IMR-90 (cell line): ENCODE data around the gene LYPD3. TPM values are rescaled to one million over a fixed set of nuclear protein-coding genes. Genes with fewer than 3 reads are reported as not detected.

Experiments
- ATAC-seq: fragments of 200-7000 bp; cut with Tn5 transposase; 2 replicates; pipeline ENCODE4 v1.9.1; 2020; ENCODE audit warnings: low read depth, mild to moderate bottlenecking, moderate library complexity
- BruUV-seq: library from RNA; stranded (reverse); fragments of 400-500 nt; replicated peaks from 2 replicates; lab custom pipeline; 2021; lab: Mats Ljungman, UMichigan
- CTCF ChIA-PET: fragments of 300-600 bp; formaldehyde crosslinking; extraction: SDS; loops from one replicate; lab custom pipeline; 2021; ENCODE audit warnings: antibody characterized with exemption; lab: Yijun Ruan, JAX
- POLR2A ChIA-PET: fragments of 300-600 bp; sonication (Branson Sonifier 250); formaldehyde crosslinking; loops from one replicate; lab custom pipeline; 2022; ENCODE audit warnings: antibody characterized with exemption; ENCODE audit not compliant: unreplicated experiment; lab: Charles Lee
- DNase-seq: peaks from one replicate; pipeline ENCODE4 v3.0.0; 2013
- H2AFZ ChIP-seq: replicated peaks from 2 replicates; pipeline ENCODE3; 2013; ENCODE audit warnings: low read length, mild to moderate bottlenecking; ENCODE audit not compliant: poor library complexity
- H2AK5ac ChIP-seq: 2 replicates; pipeline ENCODE4 v1.6.1; 2013; ENCODE audit warnings: low read depth, low read length, inconsistent platforms
- H2AK9ac ChIP-seq: replicated peaks from 2 replicates; pipeline ENCODE3; 2013; ENCODE audit warnings: mild to moderate bottlenecking, low read depth, low read length, moderate library complexity; ENCODE audit not compliant: poor library complexity
- H2BK120ac ChIP-seq: 2 replicates; pipeline ENCODE4 v1.6.1; 2013; ENCODE audit warnings: low read depth, low read length, inconsistent platforms
- H2BK15ac ChIP-seq: 3 replicates; pipeline ENCODE4 v1.6.1; 2013; ENCODE audit warnings: low read depth, low read length, inconsistent platforms
- H2BK20ac ChIP-seq: 2 replicates; pipeline ENCODE4 v1.6.1; 2013; ENCODE audit warnings: low read depth, mild to moderate bottlenecking, inconsistent platforms, low read length, moderate library complexity
- H2BK5ac ChIP-seq: 2 replicates; pipeline ENCODE4 v1.6.1; 2013; ENCODE audit warnings: mild to moderate bottlenecking, low read depth, low read length, inconsistent platforms; ENCODE audit not compliant: poor library complexity, severe bottlenecking
- H3K14ac ChIP-seq: replicated peaks from 2 replicates; pipeline ENCODE4 v1.6.1; 2013; ENCODE audit warnings: low read depth, low read length, inconsistent platforms
- H3K18ac ChIP-seq: 2 replicates; pipeline ENCODE4 v1.6.1; 2013; ENCODE audit warnings: low read depth, low read length, control low read depth
- H3K23ac ChIP-seq: 2 replicates; pipeline ENCODE4 v1.6.1; 2013; ENCODE audit warnings: low read depth, low read length, inconsistent platforms
- H3K27ac ChIP-seq: 2 replicates; pipeline ENCODE4 v1.5.1; 2013; ENCODE audit warnings: mild to moderate bottlenecking, control low read depth, low read length; ENCODE audit not compliant: insufficient read depth
- H3K27me3 ChIP-seq: 2 replicates; pipeline ENCODE4 v1.6.1; 2013; ENCODE audit warnings: low read length; ENCODE audit not compliant: control insufficient read depth, insufficient read depth
- H3K36me3 ChIP-seq: 2 replicates; pipeline ENCODE4 v1.6.1; 2013; ENCODE audit warnings: low read length, mixed read lengths; ENCODE audit not compliant: control insufficient read depth, insufficient read depth
- H3K4ac ChIP-seq: 2 replicates; pipeline ENCODE4 v1.6.1; 2013; ENCODE audit warnings: low read depth, low read length, inconsistent platforms
- H3K4me1 ChIP-seq: 2 replicates; pipeline ENCODE4 v1.6.1; 2013; ENCODE audit warnings: low read length, mixed read lengths; ENCODE audit not compliant: control insufficient read depth, insufficient read depth
- H3K4me2 ChIP-seq: 2 replicates; pipeline ENCODE4 v1.6.1; 2013; ENCODE audit warnings: low read depth, mild to moderate bottlenecking, control low read depth, low read length, moderate library complexity
- H3K4me3 ChIP-seq: 2 replicates; pipeline ENCODE4 v1.5.1; 2013; ENCODE audit warnings: low read depth, mild to moderate bottlenecking, control low read depth, low read length, moderate library complexity; ENCODE audit not compliant: insufficient read depth
- H3K56ac ChIP-seq: 2 replicates; pipeline ENCODE4 v1.6.1; 2013; ENCODE audit warnings: low read length, inconsistent platforms; ENCODE audit not compliant: insufficient read depth; ENCODE audit errors: extremely low read depth
- H3K79me1 ChIP-seq, 2 experiments: 2 replicates each; pipeline ENCODE4 v1.6.1; 2013; ENCODE audit warnings: low read length in 2 of 2, inconsistent platforms in 1 of 2, low read depth in 1 of 2
- H3K9ac ChIP-seq: 2 replicates; pipeline ENCODE4 v1.6.1; 2013; ENCODE audit warnings: low read depth, low read length, control low read depth
- H3K9me1 ChIP-seq: 2 replicates; pipeline ENCODE4 v1.6.1; 2013; ENCODE audit warnings: low read length, inconsistent platforms; ENCODE audit not compliant: insufficient read depth
- H3K9me3 ChIP-seq: 2 replicates; pipeline ENCODE4 v1.6.1; 2013; ENCODE audit warnings: low read length; ENCODE audit not compliant: control insufficient read depth, insufficient read depth
- H4K20me1 ChIP-seq: 2 replicates; pipeline ENCODE4 v1.6.1; 2013; ENCODE audit warnings: low read length, inconsistent platforms; ENCODE audit not compliant: insufficient read depth
- H4K5ac ChIP-seq: 2 replicates; pipeline ENCODE4 v1.6.1; 2013; ENCODE audit warnings: mild to moderate bottlenecking, low read depth, low read length, control low read depth
- H4K8ac ChIP-seq, 2 experiments: 2 replicates each; pipeline ENCODE4 v1.6.1; 2013; ENCODE audit warnings: low read depth in 2 of 2, low read length in 2 of 2, control low read depth in 1 of 2, inconsistent platforms in 1 of 2
- H4K91ac ChIP-seq: 2 replicates; pipeline ENCODE4 v1.6.1; 2013; ENCODE audit warnings: low read depth, low read length, inconsistent platforms; ENCODE audit not compliant: insufficient read depth
- BHLHE40 ChIP-seq: fragments of 150-350 bp; IDR thresholded peaks from 2 replicates; pipeline ENCODE4 v1.6.1; 2016; ENCODE audit warnings: mild to moderate bottlenecking, low read depth, low read length
- CEBPB ChIP-seq: IDR thresholded peaks from 2 replicates; pipeline ENCODE4 v1.6.1; 2012; ENCODE audit warnings: low read depth, low read length, improper control_type of control experiment
- CHD1 ChIP-seq: IDR thresholded peaks from 2 replicates; pipeline ENCODE4 v1.6.1; 2012; ENCODE audit warnings: low read depth, low read length, improper control_type of control experiment
- ELK1 ChIP-seq: fragments of 150-350 bp; IDR thresholded peaks from 2 replicates; pipeline ENCODE4 v1.6.1; 2016; ENCODE audit warnings: low read depth, mild to moderate bottlenecking, low read length, moderate library complexity, borderline replicate concordance
- FOS ChIP-seq: fragments of 150-350 bp; IDR thresholded peaks from 2 replicates; pipeline ENCODE4 v1.6.1; 2016; ENCODE audit warnings: low read depth, low read length
- MAFK ChIP-seq: IDR thresholded peaks from 2 replicates; pipeline ENCODE4 v1.6.1; 2012; ENCODE audit warnings: low read depth, low read length, improper control_type of control experiment
- MAZ ChIP-seq: IDR thresholded peaks from 2 replicates; pipeline ENCODE4 v1.6.1; 2012; ENCODE audit warnings: low read depth, mild to moderate bottlenecking, low read length, improper control_type of control experiment, moderate library complexity, borderline replicate concordance
- MXI1 ChIP-seq: IDR thresholded peaks from 2 replicates; pipeline ENCODE4 v1.6.1; 2012; ENCODE audit warnings: low read depth, mild to moderate bottlenecking, low read length, moderate library complexity, borderline replicate concordance
- NFE2L2 ChIP-seq: fragments of 150-350 bp; IDR thresholded peaks from 2 replicates; pipeline ENCODE4 v1.6.1; 2016; ENCODE audit warnings: low read depth, mild to moderate bottlenecking, low read length
- POLR2A ChIP-seq: IDR thresholded peaks from 2 replicates; pipeline ENCODE4 v1.6.1; 2012; ENCODE audit warnings: mild to moderate bottlenecking, low read depth, low read length
- RCOR1 ChIP-seq: IDR thresholded peaks from 2 replicates; pipeline ENCODE4 v1.6.1; 2012; ENCODE audit warnings: mild to moderate bottlenecking, low read length, improper control_type of control experiment; ENCODE audit not compliant: insufficient replicate concordance
- RFX5 ChIP-seq: IDR thresholded peaks from 2 replicates; pipeline ENCODE4 v1.8.0; 2012; ENCODE audit warnings: low read depth, mild to moderate bottlenecking, low read length, moderate library complexity
- SMC3 ChIP-seq: fragments of 150-350 bp; IDR thresholded peaks from 2 replicates; pipeline ENCODE4 v1.6.1; 2016; ENCODE audit warnings: low read depth, mild to moderate bottlenecking, antibody characterized with exemption, low read length, moderate library complexity
- WGBS, 2 experiments: methylation state at CpG; one replicate each; pipeline versions ENCODE4 v1.1.5 to v1.1.7; 2013; ENCODE audit warnings: missing lambda C conversion rate in 2 of 2; ENCODE audit not compliant: insufficient read length in 1 of 2; ENCODE audit errors: extremely low coverage in 2 of 2; 5-methylcytosine and 5-hydroxymethylcytosine counted together
- dilution Hi-C: fragments of 300-500 bp; cut with HindIII; formaldehyde crosslinking; loops from one replicate; pipeline ENCODE4 v1.14.3; 2018; ENCODE audit warnings: low sequenced_read_pairs; ENCODE audit not compliant: unreplicated experiment
- in situ Hi-C: fragments of 300-500 bp; cut with MboI; formaldehyde crosslinking; loops from 3 replicates; pipeline ENCODE4 v1.14.3; 2019; ENCODE audit warnings: low sequenced_read_pairs, inconsistent platforms, mixed read lengths
- intact Hi-C: fragments of 100-400 bp; cut with micrococcal nuclease; formaldehyde crosslinking; loops from 2 replicates; pipeline ENCODE4 v1.10.0; 2022
- polyA plus RNA-seq, 3 experiments: library from polyadenylated mRNA; depleted of rRNA; stranded (reverse); fragments of >200 nt; gene quantifications; 2 replicates each; pipeline ENCODE4 v1.2.3, GENCODE V29; 2012; ENCODE audit warnings: low replicate concordance in 1 of 3
- total RNA-seq: library from RNA; depleted of rRNA; stranded (reverse); fragments of >200 nt; gene quantifications from 2 replicates; pipeline ENCODE4 v1.2.3, GENCODE V29; 2012

Gene LYPD3
- total and polyA plus RNA-seq, 2 of the 4 experiments (the other 2 are of a cell fraction), result 0.18 to 1.1 TPM

- ATAC-seq (no peak), DNase-seq (no peak)
- H4K91ac ChIP-seq, result no peak overlapping the region
- WGBS, 2 experiments, result no CpG with 5 or more reads among the region's 5 CpGs
- intact Hi-C loops, result no loop called here
- H2BK15ac ChIP-seq, result no peak overlapping the region
- dilution Hi-C loops, result no loop called here
- no peaks in the 10 kb centered on the region for H4K20me1 ChIP-seq
- no peak overlapping the region for H2AK5ac ChIP-seq
- H3K36me3 ChIP-seq, result peaks cover 20% of the 10 kb centered on the region
- peaks cover 3 to 16% of the 10 kb centered on the region in 2 experiments; a peak in 2 of 4 replicates for H3K79me1 ChIP-seq
- H3K4me2 ChIP-seq, result no peak overlapping the region
- no peak overlapping the region for H2AFZ ChIP-seq
- BruUV-seq, result no TSS peak
- CTCF ChIA-PET, result no interaction called here
- H3K18ac ChIP-seq, result no peak overlapping the region
- H3K27ac ChIP-seq, result no peak overlapping the region
- H3K27me3 ChIP-seq, result no peaks in the 10 kb centered on the region
- TF ChIP-seq SMC3 (no peak), CHD1 (no peak), FOS (no peak), RFX5 (no peak), BHLHE40 (no peak), ELK1 (no peak), RCOR1 (no peak), NFE2L2 (no peak), MXI1 (no peak), MAZ (no peak), MAFK (no peak), POLR2A (no peak), CEBPB (no peak)
- no peak overlapping the region for H2BK5ac ChIP-seq
- no peak overlapping the region for H3K9ac ChIP-seq
- in situ Hi-C loops, result no loop called here
- 0 out of 2 replicates have a peak, but pooled peaks cover 3% of the 10 kb centered on the region for H3K9me1 ChIP-seq
- no peak overlapping the region for H2BK20ac ChIP-seq
- POLR2A ChIA-PET, result no interaction called here
- no peak overlapping the region for H3K23ac ChIP-seq
- H4K5ac ChIP-seq, result no peak overlapping the region
- no peak overlapping the region for H3K4me3 ChIP-seq
- H3K14ac ChIP-seq, result no peak overlapping the region
- no peaks in the 10 kb centered on the region for H3K4me1 ChIP-seq
- no peak overlapping the region for H2BK120ac ChIP-seq
- no peak overlapping the region for H2AK9ac ChIP-seq
- H4K8ac ChIP-seq, result no peak overlapping the region
- no peak overlapping the region for H3K4ac ChIP-seq
- no peaks in the 10 kb centered on the region for H3K9me3 ChIP-seq
- H3K56ac ChIP-seq, result no peak overlapping the region
Observed at GRCh38 chr19:43511324-43511723, 45.9 kb upstream of the LYPD3 start.
